ENCODE data around the gene USP11. TPM values are rescaled to one million over a fixed set of nuclear protein-coding genes. Genes with fewer than 3 reads are reported as not detected.

USP11 gene
- total RNA-seq (2022; extraction: Qiagen RNA extraction) = 47.0 to 53.2 TPM (median 52.4 TPM) in 5 replicates

GRCh38 chrX:47232803-47233332 lies at the start of gene USP11:
Gene USP11 (plus strand): TSS chrX:47233009. CDS start chrX:47233044, 35 bp downstream.

GRCh38 chrX:47193475-47194193 lies 39.2 kb upstream of the USP11 start, which contains the start of gene UBA1:
Gene UBA1 (plus strand): TSS chrX:47193829. CDS start chrX:47198803, 4,974 bp downstream.

GRCh38 chrX:47218280-47218919 lies 14.4 kb upstream of the USP11 start, which contains the start of gene CDK16:
Gene CDK16 (plus strand): TSS chrX:47218681. CDS start chrX:47223558, 4,877 bp downstream.

Other genes with a start within 250 kb of the USP11 start
- 0.09 TPM in 1 of 5 replicates, not detected in the others for gene RGN, start 154.6 kb upstream of the USP11 start, total RNA-seq (2022; extraction: Qiagen RNA extraction)
- gene NDUFB11, start 88.3 kb upstream of the USP11 start, total RNA-seq (2022; extraction: Qiagen RNA extraction) = 140 to 183 TPM (median 170 TPM) in 5 replicates
- gene RBM10, start 87.8 kb upstream of the USP11 start, total RNA-seq (2022; extraction: Qiagen RNA extraction) = 31.9 to 44.0 TPM (median 42.3 TPM) in 5 replicates
- gene UBA1, start 39.2 kb upstream of the USP11 start, total RNA-seq (2022; extraction: Qiagen RNA extraction) = 170 to 205 TPM (median 196 TPM) in 5 replicates
- gene CDK16, start 14.3 kb upstream of the USP11 start, total RNA-seq (2022; extraction: Qiagen RNA extraction) = 83.7 to 113 TPM (median 109 TPM) in 5 replicates
- gene ZNF157, start 137.6 kb downstream of the USP11 start, total RNA-seq (2022; extraction: Qiagen RNA extraction) = 0.05 TPM in 1 of 5 replicates, not detected in the others